GM12891 (cell line): ENCODE results near the gene ZIC4.

Source experiments
- PAX5 ChIP-seq: IDR thresholded peaks from 2 replicates; pipeline ENCODE4 v1.6.1; 2011; ENCODE audit warnings: low read length, moderate library complexity, mild to moderate bottlenecking; ENCODE audit not compliant: insufficient read depth, severe bottlenecking
- POLR2A ChIP-seq: IDR thresholded peaks from 2 replicates; pipeline ENCODE4 v1.6.1; 2011; ENCODE audit warnings: low read depth, low read length, control low read depth
- POLR2AphosphoS5 ChIP-seq: IDR thresholded peaks from 2 replicates; pipeline ENCODE4 v1.6.1; 2011; ENCODE audit warnings: low read depth, low read length, control low read depth
- SPI1 ChIP-seq: IDR thresholded peaks from 2 replicates; pipeline ENCODE4 v1.6.1; 2011; ENCODE audit warnings: low read depth, low read length, control low read depth
- TAF1 ChIP-seq: IDR thresholded peaks from 2 replicates; pipeline ENCODE4 v1.6.1; 2011; ENCODE audit warnings: low read depth, low read length, control low read depth

- no peak for TF ChIP-seq POLR2AphosphoS5
- TF ChIP-seq POLR2A, result no peak
- TF ChIP-seq SPI1, result no peak
- no peak for TF ChIP-seq TAF1
- no peak for TF ChIP-seq PAX5
Measured at GRCh38 chr3:147390589-147391569, 15.5 kb downstream of the ZIC4 start.
